HG03575 (cell line): ENCODE results near the gene CCND1.

Experiments used
- ATAC-seq: cut with Tn5 transposase; IDR thresholded peaks from one replicate; pipeline ENCODE4 v1.9.1; 2021; ENCODE audit not compliant: unreplicated experiment, insufficient number of reproducible peaks, low FRiP score; ENCODE audit errors: extremely low read depth

The CCND1 gene

GRCh38 chr11:69648679-69649575, 8.0 kb downstream of the CCND1 start:
- ATAC-seq, result no peak

DNA sequence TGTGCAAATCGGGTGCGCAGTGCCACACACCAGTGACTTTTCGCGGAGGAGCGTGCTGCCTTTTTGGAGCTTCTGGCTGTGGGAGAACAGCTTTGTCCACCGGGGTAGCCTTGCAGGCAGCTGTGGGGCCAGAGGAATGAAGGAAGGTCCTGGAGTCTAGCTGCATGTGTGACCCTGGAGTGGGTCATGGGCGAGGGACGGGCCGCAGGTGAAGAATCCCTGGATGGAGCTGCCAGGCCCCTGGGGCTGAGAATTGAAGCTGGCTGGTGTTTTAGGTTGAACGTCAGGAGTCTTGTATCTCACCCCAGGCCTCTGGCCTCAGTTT, 8.6 kb downstream of the CCND1 start:
- no peak for ATAC-seq

- ATAC-seq, result no peak
Observed at GRCh38 chr11:69650081-69650831, 9.3 kb downstream of the CCND1 start.

DNA sequence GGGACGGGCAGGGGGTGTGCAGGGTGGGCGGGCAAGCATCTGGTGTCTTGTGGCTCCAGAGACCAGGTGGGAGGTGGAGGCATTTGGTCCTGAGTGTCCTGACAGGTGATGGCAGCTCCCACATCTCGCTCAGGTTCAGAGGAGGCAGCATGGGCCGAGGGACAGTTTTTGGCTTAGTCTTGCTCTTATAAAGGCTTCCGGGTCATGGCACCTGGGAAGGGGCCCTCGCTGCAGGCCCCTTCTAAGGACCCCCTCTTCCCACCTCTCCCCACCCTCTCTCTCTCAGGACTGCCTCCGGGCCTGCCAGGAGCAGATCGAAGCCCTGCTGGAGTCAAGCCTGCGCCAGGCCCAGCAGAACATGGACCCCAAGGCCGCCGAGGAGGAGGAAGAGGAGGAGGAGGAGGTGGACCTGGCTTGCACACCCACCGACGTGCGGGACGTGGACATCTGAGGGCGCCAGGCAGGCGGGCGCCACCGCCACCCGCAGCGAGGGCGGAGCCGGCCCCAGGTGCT, 9.9 kb downstream of the CCND1 start:
- no peak for ATAC-seq

GRCh38 chr11:69651834-69652620, 11.1 kb downstream of the CCND1 start:
- no peak for ATAC-seq

DNA sequence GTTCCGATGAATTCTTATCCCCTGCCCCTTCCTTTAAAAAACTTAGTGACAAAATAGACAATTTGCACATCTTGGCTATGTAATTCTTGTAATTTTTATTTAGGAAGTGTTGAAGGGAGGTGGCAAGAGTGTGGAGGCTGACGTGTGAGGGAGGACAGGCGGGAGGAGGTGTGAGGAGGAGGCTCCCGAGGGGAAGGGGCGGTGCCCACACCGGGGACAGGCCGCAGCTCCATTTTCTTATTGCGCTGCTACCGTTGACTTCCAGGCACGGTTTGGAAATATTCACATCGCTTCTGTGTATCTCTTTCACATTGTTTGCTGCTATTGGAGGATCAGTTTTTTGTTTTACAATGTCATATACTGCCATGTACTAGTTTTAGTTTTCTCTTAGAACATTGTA, 12.0 kb downstream of the CCND1 start:
- no peak for ATAC-seq

DNA sequence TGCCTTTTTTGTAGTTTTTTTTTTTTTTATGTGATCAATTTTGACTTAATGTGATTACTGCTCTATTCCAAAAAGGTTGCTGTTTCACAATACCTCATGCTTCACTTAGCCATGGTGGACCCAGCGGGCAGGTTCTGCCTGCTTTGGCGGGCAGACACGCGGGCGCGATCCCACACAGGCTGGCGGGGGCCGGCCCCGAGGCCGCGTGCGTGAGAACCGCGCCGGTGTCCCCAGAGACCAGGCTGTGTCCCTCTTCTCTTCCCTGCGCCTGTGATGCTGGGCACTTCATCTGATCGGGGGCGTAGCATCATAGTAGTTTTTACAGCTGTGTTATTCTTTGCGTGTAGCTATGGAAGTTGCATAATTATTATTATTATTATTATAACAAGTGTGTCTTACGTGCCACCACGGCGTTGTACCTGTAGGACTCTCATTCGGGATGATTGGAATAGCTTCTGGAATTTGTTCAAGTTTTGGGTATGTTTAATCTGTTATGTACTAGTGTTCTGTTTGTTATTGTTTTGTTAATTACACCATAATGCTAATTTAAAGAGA, 12.5 kb downstream of the CCND1 start:
- no peak for ATAC-seq

DNA sequence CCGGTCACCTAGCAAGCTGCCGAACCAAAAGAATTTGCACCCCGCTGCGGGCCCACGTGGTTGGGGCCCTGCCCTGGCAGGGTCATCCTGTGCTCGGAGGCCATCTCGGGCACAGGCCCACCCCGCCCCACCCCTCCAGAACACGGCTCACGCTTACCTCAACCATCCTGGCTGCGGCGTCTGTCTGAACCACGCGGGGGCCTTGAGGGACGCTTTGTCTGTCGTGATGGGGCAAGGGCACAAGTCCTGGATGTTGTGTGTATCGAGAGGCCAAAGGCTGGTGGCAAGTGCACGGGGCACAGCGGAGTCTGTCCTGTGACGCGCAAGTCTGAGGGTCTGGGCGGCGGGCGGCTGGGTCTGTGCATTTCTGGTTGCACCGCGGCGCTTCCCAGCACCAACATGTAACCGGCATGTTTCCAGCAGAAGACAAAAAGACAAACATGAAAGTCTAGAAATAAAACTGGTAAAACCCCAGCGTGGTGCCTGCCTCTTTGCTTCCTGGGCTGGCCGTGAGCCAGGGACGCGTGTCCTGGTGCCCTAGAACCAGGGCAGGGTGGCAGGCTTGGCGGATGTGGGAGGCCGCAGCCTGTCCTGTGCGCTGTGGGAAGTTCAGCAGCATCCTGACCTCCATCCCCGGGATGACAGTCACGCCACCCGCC, 13.2 kb downstream of the CCND1 start:
- no peak for ATAC-seq

- ATAC-seq, result no peak
Observed at GRCh38 chr11:69654660-69655478, 13.9 kb downstream of the CCND1 start.

DNA sequence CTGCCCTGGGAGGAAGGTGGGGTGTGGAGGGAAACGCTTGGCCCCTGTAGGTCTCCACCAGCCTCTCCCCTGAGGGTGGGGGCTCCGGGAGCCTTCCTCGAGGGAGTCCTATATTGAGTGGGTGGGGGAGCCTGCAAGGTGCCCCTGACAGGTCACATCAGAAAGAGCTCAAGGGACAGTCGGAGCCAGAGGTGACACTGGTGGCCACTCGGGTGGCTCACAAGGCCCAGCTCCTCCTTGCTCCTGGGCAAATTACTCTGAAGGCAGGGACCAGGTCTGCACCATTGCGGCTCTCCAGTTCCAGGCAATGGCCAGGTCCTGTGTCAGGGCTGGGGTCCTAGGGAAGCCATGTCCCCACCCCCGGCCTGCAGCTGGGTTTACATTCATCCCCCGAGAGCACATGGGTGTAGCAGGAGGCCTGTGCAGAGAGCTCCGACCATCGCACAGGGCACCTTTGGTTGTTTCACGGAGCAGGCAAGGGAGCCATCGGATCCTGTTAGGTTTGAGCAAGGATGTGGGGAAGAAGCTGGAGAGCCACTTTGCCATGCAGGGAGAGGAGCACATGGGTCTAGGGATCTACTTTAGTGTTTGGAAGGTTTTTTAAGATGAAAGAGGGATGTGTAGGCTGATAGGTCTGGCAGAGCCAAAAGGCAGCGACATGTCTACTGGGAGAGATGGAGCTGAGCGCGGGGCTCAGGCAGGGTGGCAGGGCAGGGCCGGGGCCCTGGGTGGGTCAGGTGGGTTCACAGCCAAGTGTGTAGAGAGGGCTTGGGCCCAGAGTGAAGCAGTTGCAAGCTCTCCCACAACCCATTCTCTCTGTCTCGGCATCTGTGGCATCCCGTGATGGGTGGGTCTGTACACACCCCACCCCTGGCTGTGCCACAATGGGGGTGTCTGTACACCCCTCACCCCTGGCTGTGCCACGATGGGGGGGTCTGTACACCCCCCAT, 14.8 kb downstream of the CCND1 start:
- ATAC-seq, result no peak

- no peak for ATAC-seq
Observed at GRCh38 chr11:69656536-69657455, 15.8 kb downstream of the CCND1 start.

DNA sequence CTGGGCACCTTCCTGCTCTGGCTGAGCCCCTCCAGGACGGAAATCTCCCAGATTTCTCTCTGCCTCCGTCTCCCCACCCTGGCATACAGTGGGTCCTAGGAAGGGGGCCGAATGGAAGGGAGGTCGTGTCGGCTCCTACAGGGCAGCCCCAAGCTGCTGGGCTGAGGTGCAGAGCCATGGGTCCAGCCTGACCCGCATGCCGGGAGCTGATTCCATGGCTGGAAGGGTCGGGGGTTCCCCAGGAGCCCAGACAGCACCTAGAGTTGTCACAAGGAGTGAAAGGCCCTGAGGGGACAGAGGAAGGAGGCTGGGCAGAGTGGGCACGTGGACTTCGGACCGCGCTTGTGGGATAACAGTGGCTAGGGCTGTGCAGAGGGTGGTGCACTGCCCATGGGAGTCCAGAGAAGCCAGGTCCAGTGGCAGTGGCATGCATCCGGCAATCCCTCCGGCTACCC, 16.5 kb downstream of the CCND1 start:
- no peak for ATAC-seq

- no peak for ATAC-seq
Observed at GRCh38 chr11:69657911-69658625, 17.1 kb downstream of the CCND1 start.

- ATAC-seq, result no peak
Observed at GRCh38 chr11:69658626-69659450, 17.9 kb downstream of the CCND1 start.
